NOMO-1 treated with dmso at 0.1 percent for 144 hours (cell line): ENCODE results near the gene SND1.

Source experiments
- DNase-seq: peaks from one replicate; lab custom pipeline; 2025; ENCODE audit not compliant: unreplicated experiment; lab: John Stamatoyannopoulos, UW

SND1 gene

DNA sequence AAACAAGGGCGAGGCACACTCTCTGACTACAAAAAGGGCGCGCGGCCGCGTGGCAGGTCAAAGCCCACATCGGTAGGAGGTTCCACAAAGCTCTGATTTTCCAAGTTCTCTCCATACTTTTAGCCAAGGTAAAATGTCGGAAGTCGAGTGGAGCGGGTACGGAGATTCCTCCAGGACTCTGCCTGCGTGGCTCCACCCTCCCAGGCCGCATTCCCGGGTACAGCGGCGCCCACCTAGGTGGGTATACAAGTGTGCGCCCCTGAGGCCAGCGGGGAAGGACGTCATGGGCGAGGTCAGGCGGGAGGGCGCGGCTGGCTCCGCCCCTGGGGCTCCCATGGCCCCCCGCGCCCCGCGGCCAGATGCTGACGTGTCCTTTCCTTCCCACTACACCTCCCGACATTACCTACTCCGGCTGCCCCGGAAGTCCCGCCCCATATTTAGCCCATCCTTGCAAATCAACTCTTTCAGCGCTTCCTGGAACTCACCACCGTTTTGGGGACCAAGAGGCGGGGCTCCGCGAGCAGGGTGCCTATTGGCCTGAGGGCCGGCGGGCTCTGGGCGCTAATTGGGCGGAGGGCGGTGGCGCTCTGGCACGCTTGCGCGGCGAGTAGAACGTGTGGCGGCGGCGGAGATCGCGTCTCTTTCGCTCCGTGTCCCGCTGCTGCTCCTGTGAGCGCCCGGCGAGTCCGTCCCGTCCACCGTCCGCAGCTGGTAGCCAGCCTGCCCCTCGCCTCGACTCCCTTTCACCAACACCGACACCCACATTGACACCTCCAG, at the start of gene SND1:
Gene SND1, plus strand, starts transcription at position 639 of the 777 bp plus-strand sequence. CDS start 180 bp downstream, outside the sequence.
- peak; percentile 94 for DNase-seq

DNA sequence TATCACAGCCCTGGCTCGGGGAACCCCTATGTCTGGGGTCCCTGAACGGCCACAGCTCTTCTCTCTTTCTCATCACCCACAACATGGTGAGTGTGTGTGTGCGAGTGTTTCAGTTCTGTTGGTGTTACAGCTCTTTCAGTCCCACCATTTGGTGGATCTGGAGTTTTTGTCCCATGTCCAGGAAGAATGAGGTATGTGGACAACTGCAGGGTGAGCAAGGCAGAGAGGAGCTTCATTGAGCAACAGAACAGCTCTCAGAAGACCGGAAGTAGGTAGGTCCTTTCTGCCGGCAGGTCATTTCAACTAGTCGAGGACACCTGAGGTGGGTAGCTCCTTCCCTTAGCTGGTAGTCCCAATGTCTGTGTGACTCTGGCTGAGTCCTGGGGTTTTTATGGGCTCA, 43.5 kb upstream of the SND1 start:
- no peak for DNase-seq

GRCh38 chr7:127609297-127609696, 42.7 kb upstream of the SND1 start:
- no peak for DNase-seq

- no peak for DNase-seq
Observed at GRCh38 chr7:127612263-127612662, 39.7 kb upstream of the SND1 start.

GRCh38 chr7:127616724-127617123, 35.3 kb upstream of the SND1 start:
- DNase-seq = no peak

- DNase-seq = no peak
Observed at GRCh38 chr7:127618042-127618441, 34.0 kb upstream of the SND1 start, which contains the start of gene PAX4. TSS of gene PAX4 (minus strand) at chr7:127618142. CDS start at chr7:127615928, 2,214 bp downstream.

DNA sequence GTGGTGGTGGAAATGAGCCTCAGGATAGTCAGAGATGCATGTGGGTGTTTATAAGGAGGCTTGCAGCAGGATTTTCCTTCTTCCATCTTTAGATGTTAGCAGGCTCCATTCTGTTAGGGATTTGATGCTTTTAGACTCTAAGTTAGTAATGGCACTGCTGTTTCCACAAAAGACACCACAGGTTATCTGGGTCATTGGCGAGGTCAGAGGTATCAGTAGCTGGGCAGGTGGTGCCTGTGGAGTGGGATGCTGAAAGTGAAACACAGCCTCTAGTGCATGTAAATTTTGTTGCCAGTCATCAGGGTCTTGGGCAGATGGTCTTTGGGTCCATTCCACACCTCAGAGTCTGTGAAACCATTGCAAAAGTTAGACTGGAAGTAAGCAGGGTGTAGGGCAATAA, 33.2 kb upstream of the SND1 start:
- DNase-seq = no peak

DNA sequence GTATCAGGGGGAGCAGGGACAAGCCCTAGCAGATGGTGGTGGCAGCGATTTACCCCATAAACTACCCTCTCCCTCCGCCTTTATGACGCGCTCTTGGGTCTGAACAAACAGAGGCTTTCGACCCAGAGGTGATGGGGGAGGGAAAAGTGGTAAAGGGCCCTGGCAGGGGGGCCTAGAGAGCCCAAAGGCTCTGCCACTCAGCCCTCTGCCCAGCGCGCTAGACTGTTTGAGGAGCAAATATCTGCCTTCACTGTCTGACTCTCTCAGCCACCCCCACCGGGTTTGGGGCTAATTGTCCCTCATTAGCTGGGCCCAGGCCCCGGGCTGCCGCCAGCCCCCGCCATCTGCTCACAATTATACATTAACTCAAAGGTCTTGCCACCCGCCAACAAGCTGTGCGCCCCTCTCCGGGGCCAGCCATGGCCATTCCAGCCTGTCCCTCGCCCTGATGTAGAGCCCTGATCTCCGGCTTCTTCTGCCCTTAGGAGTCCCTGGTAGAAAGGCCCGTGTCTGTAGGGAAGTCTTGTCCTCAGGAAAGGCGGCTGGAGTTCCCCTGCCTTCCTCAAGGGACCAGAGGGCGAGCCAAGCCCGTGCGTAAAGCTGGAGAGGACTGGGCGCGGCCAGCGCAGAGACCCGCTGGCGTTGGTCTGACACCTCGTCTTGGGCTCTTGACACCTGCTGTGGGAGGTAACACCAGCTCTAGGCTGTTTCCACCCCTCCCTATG, 32.2 kb upstream of the SND1 start:
- DNase-seq = no peak

GRCh38 chr7:127620406-127621233, 31.4 kb upstream of the SND1 start:
- DNase-seq = no peak

GRCh38 chr7:127625331-127625730, 26.7 kb upstream of the SND1 start:
- DNase-seq = no peak

DNA sequence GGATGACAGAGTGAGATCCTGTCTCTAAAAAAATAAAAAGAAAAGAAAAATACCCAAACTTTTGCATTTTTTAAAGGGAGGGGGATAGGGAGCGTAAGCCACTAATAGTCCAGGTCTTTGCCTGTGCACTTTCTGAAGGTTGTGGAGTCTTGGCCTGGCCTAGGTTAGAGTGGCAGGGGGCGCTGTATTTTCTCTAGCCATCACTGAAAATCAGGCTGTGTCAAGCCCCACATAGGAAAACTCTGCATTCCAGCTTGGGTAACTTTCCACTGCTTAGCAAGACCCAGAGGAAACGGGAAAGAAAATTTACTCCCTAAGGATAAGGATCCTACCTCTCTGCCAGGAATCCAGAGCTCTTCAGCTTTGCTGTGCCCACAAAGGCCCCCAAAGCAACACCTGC, 23.5 kb upstream of the SND1 start:
- DNase-seq = no peak

- no peak for DNase-seq
Observed at GRCh38 chr7:127629268-127629854, 22.6 kb upstream of the SND1 start.

DNA sequence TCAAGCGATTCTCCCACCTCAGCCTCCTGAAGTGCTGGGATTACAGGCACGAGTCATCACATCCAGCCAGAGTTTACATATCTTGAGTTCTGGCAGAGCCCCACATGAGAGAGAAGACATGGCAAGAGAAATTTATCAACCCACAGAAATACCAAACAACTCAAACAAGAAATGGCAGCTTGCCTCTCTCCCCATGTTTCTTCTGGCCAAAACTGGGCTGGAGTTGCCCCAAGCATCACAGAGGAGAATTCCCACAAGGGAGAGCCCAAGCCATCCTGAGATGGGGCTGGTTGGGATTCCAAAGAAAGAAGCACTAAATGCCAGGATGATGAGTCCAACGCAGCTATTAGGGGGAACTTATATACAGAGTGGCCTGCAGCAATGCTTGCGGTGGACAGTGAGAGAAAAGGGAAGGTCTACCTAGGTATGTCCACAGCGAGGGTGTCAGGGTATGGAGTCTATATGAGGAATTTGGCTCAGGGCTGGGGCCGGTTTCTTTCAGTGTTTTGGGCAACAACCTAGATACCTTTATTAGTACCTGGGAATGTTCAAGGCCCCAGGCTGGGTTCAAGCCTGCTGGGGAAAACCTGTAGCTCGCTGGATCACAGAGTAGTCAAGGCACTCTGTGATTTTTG, 19.6 kb upstream of the SND1 start:
- no peak for DNase-seq

DNA sequence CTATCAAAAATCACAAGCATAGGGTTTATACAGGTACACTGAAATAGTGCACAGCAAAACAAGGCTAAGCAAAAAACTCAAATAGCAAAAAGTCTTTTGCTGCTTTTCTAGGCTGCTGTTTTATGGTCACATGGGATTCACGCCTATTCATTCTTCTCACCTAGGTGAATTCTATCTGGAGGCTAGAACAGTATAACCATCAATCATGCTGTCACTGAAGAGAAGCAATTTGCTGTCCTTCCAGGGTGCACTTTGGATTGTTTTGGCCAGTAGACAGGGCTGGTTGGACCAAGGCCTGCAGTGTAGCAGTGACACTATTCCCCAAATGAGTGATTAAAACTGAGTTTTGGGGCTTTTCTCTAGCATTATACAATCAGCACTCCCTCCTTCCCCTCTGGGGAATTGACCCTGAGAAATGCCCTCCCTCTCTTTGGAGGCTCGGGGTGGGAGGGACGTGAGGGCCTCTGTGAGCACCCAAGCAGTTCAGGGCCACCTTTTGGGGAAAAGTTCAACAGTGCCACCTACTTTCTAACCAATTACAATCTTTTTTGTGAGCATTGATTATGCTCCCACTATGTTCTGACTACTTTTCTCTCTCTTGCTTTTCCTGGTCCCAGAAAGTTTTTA, 16.2 kb upstream of the SND1 start:
- no peak for DNase-seq

- DNase-seq = no peak
Observed at GRCh38 chr7:127638197-127638596, 13.8 kb upstream of the SND1 start.

- no peak for DNase-seq
Observed at GRCh38 chr7:127644484-127644883, 7.5 kb upstream of the SND1 start.

- no peak for DNase-seq
Observed at GRCh38 chr7:127647636-127648035, 4.4 kb upstream of the SND1 start.

DNA sequence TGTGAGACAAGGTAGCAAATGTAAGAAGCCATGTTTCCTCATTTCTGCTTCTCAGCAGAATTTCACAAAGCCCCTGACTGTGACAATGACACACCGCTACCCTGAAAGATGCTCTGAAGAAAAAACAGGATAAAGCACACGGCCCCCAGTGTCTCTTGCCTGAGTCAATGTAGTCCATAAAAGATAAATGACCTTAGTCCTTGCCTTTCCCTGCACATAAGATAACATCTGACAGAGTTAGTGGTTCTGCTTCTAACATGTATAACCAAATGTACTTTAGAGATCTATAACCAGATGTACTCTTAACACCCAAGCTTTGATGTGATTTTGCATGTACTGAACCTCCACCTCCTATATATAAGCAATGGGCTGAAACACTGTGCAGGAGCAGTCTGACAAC, 3.0 kb upstream of the SND1 start:
- no peak for DNase-seq

DNA sequence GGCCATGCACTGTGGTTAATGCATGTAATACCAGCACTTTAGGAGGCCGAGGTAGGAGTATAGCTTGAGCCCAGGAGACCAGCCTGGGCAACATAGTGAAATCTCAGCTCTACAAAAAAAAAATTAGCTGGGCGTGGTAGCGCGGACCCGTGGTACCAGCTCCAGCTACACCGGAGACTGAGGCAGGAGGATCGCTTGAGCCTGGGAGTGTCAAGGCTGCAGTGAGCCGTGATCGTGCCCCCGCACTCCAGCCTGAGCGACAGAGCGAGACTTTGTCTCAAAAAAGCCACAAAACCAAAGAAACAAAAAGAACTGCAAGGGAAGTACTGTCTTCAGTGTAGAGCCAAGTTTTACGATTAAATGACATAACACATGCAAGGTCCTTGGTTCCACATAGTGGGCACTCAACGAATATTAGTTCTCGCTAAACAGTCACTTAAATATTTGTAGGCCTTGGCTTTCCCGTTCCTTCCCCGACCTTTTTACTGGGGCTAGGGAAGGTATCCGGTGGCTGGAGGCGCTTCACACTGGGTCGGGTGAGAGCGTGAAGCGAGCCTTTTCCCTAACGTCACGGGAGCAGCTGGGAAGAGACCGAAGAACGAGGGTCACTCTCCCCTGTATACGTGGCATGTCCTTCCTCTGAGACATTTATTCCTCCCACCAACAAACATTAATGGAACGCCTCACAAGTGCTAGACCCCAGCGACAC, 993 bp upstream of the SND1 start:
- no peak for DNase-seq
